ENCODE results near the gene MACROD2. TPM values are rescaled to one million over a fixed set of nuclear protein-coding genes. Genes with fewer than 3 reads are reported as not detected.
A peak's percentile ranks its signal among the peaks of the same experiment; 100 is the strongest.

The MACROD2 gene
- total RNA-seq, 2 donors from 2014 or later = 8.0 to 19.4 TPM

DNA sequence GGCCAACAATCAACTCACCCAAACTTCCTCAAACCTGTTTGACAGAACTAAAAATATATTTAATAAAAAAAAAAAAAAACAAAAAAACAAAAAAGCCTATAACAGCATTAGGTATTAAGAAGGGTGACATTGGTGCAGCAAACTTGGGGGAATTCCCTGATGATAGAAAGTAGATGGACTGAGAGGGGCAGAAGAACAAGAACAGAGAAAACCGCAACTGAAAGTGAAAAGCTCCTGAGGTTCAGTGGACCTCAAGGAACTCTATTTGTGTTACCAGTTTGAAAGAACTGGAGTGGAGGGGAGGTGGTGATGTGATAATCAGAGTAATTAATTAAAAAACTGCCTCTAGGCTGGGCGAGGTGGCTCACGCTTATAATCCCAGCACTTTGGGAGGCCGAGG lies 53.8 kb downstream of the MACROD2 start:
- no peak for DNase-seq (ENCODE audit: low spot score)
- WGBS = 96% methylated on average over 4 of the region's 4 CpGs
- TF ChIP-seq, protein P1, sequence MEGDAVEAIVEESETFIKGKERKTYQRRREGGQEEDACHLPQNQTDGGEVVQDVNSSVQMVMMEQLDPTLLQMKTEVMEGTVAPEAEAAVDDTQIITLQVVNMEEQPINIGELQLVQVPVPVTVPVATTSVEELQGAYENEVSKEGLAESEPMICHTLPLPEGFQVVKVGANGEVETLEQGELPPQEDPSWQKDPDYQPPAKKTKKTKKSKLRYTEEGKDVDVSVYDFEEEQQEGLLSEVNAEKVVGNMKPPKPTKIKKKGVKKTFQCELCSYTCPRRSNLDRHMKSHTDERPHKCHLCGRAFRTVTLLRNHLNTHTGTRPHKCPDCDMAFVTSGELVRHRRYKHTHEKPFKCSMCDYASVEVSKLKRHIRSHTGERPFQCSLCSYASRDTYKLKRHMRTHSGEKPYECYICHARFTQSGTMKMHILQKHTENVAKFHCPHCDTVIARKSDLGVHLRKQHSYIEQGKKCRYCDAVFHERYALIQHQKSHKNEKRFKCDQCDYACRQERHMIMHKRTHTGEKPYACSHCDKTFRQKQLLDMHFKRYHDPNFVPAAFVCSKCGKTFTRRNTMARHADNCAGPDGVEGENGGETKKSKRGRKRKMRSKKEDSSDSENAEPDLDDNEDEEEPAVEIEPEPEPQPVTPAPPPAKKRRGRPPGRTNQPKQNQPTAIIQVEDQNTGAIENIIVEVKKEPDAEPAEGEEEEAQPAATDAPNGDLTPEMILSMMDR (IDR thresholded peaks at IDR 0.05) = no peak
- TF ChIP-seq POLR2A (IDR thresholded peaks at IDR 0.05) (no peak), POLR2AphosphoS5 (IDR thresholded peaks at IDR 0.05) (no peak)
- Histone ChIP-seq H3K27me3 (replicated peaks; ENCODE audit: insufficient read depth) (no peaks in the 10 kb centered on the region), H3K4me3 (no peak overlapping the region), H3K9me3 (no peaks in the 10 kb centered on the region), H3K4me1 (replicated peaks) (no peaks in the 10 kb centered on the region), H3K27ac (no peak overlapping the region), H3K36me3 (no peaks in the 10 kb centered on the region)
- intact Hi-C loops (cut with DNase I) = no loop called here

DNA sequence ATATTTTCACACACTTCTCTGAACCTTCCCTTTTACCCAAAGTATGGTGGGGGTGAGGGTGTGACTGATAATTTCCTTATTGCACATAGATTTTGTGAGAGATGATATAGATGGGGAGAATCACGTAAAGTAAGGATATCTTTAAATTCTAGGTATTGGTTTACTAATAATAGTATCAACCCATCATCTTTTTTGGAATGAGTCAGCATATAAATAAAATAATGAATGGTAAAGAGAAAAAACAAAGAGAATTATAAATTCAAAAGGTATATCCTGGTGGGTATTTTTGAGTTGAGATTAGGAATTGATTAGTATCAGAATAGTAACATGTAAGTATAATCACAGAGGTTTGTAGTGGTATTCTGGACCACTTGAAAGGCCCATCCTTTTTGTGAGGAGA lies 56.1 kb downstream of the MACROD2 start:
- H3K4me1 ChIP-seq (replicated peaks) = no peaks in the 10 kb centered on the region
- intact Hi-C loops (cut with DNase I) = loop anchor here (10.0 kb wide), 1 partner anchor 57 kb away; the partner anchor contains the start of genes MACROD2 and SEL1L2
- no peaks in the 10 kb centered on the region for H3K9me3 ChIP-seq
- TF ChIP-seq, protein P1 (IDR thresholded peaks at IDR 0.05) = no peak
- TF ChIP-seq POLR2A (IDR thresholded peaks at IDR 0.05) = no peak
- no peak for TF ChIP-seq POLR2AphosphoS5 (IDR thresholded peaks at IDR 0.05)
- WGBS = 100% methylated on average over 1 of the region's 1 CpG
- no peaks in the 10 kb centered on the region for H3K36me3 ChIP-seq
- no peak overlapping the region for H3K4me3 ChIP-seq
- no peaks in the 10 kb centered on the region for H3K27me3 ChIP-seq (replicated peaks; ENCODE audit: insufficient read depth)
- H3K27ac ChIP-seq = no peak overlapping the region
- DNase-seq (ENCODE audit: low spot score) = no peak

DNA sequence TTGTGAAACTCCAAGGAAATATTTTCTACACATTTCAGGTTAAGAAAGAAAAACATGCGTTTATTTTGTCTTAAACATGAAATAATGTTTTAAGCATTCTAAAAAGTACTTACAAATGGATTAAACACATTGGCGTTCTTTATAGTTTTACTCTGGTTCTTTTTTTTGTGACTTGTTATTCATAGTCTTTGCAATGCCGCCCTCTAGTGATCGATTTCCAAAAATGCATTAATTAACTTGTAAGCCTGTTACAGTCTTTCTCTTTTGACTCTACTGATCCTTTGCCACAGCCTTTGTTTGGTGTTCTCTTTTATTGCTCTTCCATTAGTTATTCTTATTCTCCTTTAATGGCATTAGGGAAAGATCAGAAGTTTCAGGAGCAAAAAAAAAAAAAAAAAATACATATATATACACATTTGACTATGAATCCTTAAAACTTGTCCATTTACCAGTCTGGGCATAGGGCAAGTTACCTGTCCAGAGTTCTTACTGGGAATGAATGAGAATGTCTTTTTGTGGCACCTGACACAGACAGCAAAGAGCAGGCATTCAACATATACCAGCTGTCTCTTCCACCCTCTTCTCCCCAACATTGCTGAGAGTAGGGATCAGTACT lies 59.9 kb downstream of the MACROD2 start:
- no peaks in the 10 kb centered on the region for H3K27me3 ChIP-seq (replicated peaks; ENCODE audit: insufficient read depth)
- no peaks in the 10 kb centered on the region for H3K4me1 ChIP-seq (replicated peaks)
- H3K27ac ChIP-seq = no peak overlapping the region
- H3K36me3 ChIP-seq = no peaks in the 10 kb centered on the region
- TF ChIP-seq POLR2A (IDR thresholded peaks at IDR 0.05) = no peak
- TF ChIP-seq POLR2AphosphoS5 (IDR thresholded peaks at IDR 0.05) = peak; percentile 24
- TF ChIP-seq, protein P1 (IDR thresholded peaks at IDR 0.05) = peak; percentile 30 to 69 (median 59)
- H3K4me3 ChIP-seq = no peak overlapping the region
- WGBS = under 1% methylated on average over 4 of the region's 4 CpGs
- intact Hi-C loops (cut with DNase I) = loop anchor here (2.0 to 10.0 kb wide), 2 partner anchors 60 to 234 kb away; partner anchors contain the start of genes MACROD2 and SEL1L2
- DNase-seq (ENCODE audit: low spot score) = peak; percentile 55
- H3K9me3 ChIP-seq = no peaks in the 10 kb centered on the region

DNA sequence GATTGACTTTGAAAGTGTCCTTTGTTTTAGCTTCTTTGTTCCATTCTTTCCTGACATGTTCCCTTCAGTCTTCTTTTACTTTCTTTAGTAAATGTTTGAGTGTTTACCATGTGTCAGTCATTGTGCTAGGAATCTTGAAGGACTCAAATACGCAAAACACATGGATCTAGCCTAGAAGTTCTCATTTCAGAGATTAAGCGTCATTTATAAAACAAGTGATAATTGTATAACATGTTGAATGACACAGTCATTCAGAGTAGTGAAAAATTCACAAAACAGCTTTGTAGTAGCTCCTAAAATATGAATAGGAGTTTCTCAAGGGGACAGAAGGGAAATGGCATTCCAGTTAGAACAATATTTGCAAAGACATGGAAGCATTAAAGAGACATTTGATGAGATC lies 66.9 kb downstream of the MACROD2 start:
- no peaks in the 10 kb centered on the region for H3K9me3 ChIP-seq
- no peak for DNase-seq (ENCODE audit: low spot score)
- WGBS = 83% methylated on average over 2 of the region's 2 CpGs
- H3K4me3 ChIP-seq = no peak overlapping the region
- no peak overlapping the region for H3K27ac ChIP-seq
- intact Hi-C loops (cut with DNase I) = no loop called here
- H3K36me3 ChIP-seq = no peaks in the 10 kb centered on the region
- no peak for TF ChIP-seq POLR2A (IDR thresholded peaks at IDR 0.05)
- TF ChIP-seq, protein P1 (IDR thresholded peaks at IDR 0.05) = no peak
- TF ChIP-seq POLR2AphosphoS5 (IDR thresholded peaks at IDR 0.05) = no peak
- no peaks in the 10 kb centered on the region for H3K4me1 ChIP-seq (replicated peaks)
- H3K27me3 ChIP-seq (replicated peaks; ENCODE audit: insufficient read depth) = no peaks in the 10 kb centered on the region

DNA sequence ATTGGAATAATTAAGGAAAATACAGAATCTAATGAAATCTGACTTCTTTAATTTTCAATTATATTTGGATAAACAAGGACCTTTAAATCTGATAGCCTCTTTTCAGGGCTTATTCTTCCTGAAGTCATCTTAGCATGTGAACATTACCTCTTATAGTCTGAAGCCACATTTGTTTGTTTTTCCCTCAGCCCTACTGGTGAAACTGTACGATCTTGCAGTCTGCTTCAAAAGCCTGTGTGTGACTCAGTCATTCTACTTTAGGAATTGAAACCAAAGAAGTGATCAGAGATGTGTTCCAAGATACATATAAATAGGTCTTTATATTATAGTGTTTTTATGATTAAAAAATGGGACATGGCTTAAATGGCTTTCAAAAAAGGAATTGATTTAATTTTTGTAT lies 67.5 kb downstream of the MACROD2 start:
- no peaks in the 10 kb centered on the region for H3K4me1 ChIP-seq (replicated peaks)
- no peaks in the 10 kb centered on the region for H3K9me3 ChIP-seq
- H3K4me3 ChIP-seq = no peak overlapping the region
- H3K27ac ChIP-seq = no peak overlapping the region
- DNase-seq (ENCODE audit: low spot score) = no peak
- 31% methylated on average over 1 of the region's 1 CpG for WGBS
- no peaks in the 10 kb centered on the region for H3K36me3 ChIP-seq
- intact Hi-C loops (cut with DNase I) = no loop called here
- TF ChIP-seq, protein P1 (IDR thresholded peaks at IDR 0.05) = no peak
- TF ChIP-seq POLR2AphosphoS5 (IDR thresholded peaks at IDR 0.05) (no peak), POLR2A (IDR thresholded peaks at IDR 0.05) (no peak)
- no peaks in the 10 kb centered on the region for H3K27me3 ChIP-seq (replicated peaks; ENCODE audit: insufficient read depth)
